Neural cell (in vitro differentiated cells): Measurements from ENCODE around the gene ANAPC15. TPM values are rescaled to one million over a fixed set of nuclear protein-coding genes. Genes with fewer than 3 reads are reported as not detected.

Experiments
- H2AFZ ChIP-seq: fragments of 200-600, 300-800 bp; sonication (generic), shearing (Covaris generic); 2 replicates; pipeline ENCODE4 v1.6.0; 2014; ENCODE audit warnings: low read depth, mild to moderate bottlenecking, antibody characterized with exemption, low read length, moderate library complexity
- H3F3A ChIP-seq: fragments of 200-600 bp; shearing (Covaris generic); 2 replicates; pipeline ENCODE4 v1.6.1; 2016; ENCODE audit warnings: mild to moderate bottlenecking, moderate library complexity, mixed read lengths, antibody characterized with exemption, low read length; ENCODE audit not compliant: insufficient read depth, poor library complexity, severe bottlenecking
- H3K27ac ChIP-seq: fragments of 200-600, 300-800 bp; sonication (generic), shearing (Covaris generic); 2 replicates; pipeline ENCODE4 v1.5.1; 2014; ENCODE audit warnings: mild to moderate bottlenecking, low read length, moderate library complexity
- H3K27me3 ChIP-seq: fragments of 300-800, 200-600 bp; sonication (generic), shearing (Covaris generic); 2 replicates; pipeline ENCODE4 v1.6.0; 2014; ENCODE audit warnings: mild to moderate bottlenecking, low read depth, low read length, moderate library complexity; ENCODE audit not compliant: insufficient read depth
- H3K36me3 ChIP-seq: fragments of 300-800, 200-600 bp; sonication (generic), shearing (Covaris generic); 2 replicates; pipeline ENCODE4 v1.5.1; 2014; ENCODE audit warnings: mild to moderate bottlenecking, antibody characterized with exemption, low read length, moderate library complexity; ENCODE audit not compliant: insufficient read depth
- H3K4me2 ChIP-seq: fragments of 300-800, 200-600 bp; sonication (generic), shearing (Covaris generic); 2 replicates; pipeline ENCODE4 v1.6.0; 2014; ENCODE audit warnings: mild to moderate bottlenecking, low read length
- H3K4me3 ChIP-seq: fragments of 300-800, 200-600 bp; sonication (generic), shearing (Covaris generic); 2 replicates; pipeline ENCODE4 v1.5.1; 2014; ENCODE audit warnings: mild to moderate bottlenecking, low read length, moderate library complexity
- H3K79me2 ChIP-seq: fragments of 200-600 bp; shearing (Covaris generic); replicated peaks from 2 replicates; pipeline ENCODE4 v1.6.0; 2014; ENCODE audit warnings: mild to moderate bottlenecking, low read length, moderate library complexity; ENCODE audit not compliant: insufficient read depth
- H3K9ac ChIP-seq: fragments of 300-800, 200-600 bp; sonication (generic), shearing (Covaris generic); 2 replicates; pipeline ENCODE4 v1.6.1; 2016; ENCODE audit warnings: mild to moderate bottlenecking, low read length, mixed read lengths
- H3K9me2 ChIP-seq: fragments of 200-600 bp; shearing (Covaris generic); 2 replicates; pipeline ENCODE4 v1.6.1; 2016; ENCODE audit warnings: mild to moderate bottlenecking, low read length, mixed read lengths; ENCODE audit not compliant: insufficient read depth
- H3K9me3 ChIP-seq: fragments of 200-600, 300-800 bp; sonication (generic), shearing (Covaris generic); 2 replicates; pipeline ENCODE4 v1.6.1; 2016; ENCODE audit warnings: mild to moderate bottlenecking, mixed run types, low read length, moderate library complexity, mixed read lengths
- H4K20me1 ChIP-seq: fragments of 200-600 bp; shearing (Covaris generic); 2 replicates; pipeline ENCODE4 v1.6.1; 2016; ENCODE audit warnings: mild to moderate bottlenecking, mixed run types; ENCODE audit not compliant: insufficient read depth
- EP300 ChIP-seq: fragments of 450-650 bp; conservative IDR thresholded peaks from 2 replicates; pipeline ENCODE4 v1.6.1; 2014; ENCODE audit warnings: antibody characterized with exemption, mild to moderate bottlenecking, moderate library complexity; ENCODE audit not compliant: poor library complexity, severe bottlenecking
- EZH2 ChIP-seq: fragments of 200-600, 300-800 bp; shearing (Covaris generic), sonication (generic); IDR thresholded peaks from 2 replicates; pipeline ENCODE4 v1.6.1; 2014; ENCODE audit warnings: antibody characterized with exemption, low read length, borderline replicate concordance, mild to moderate bottlenecking; ENCODE audit not compliant: insufficient read depth, poor library complexity, severe bottlenecking
- MXI1 ChIP-seq: fragments of 450-650 bp; conservative IDR thresholded peaks from 2 replicates; pipeline ENCODE4 v1.6.1; 2014; ENCODE audit warnings: antibody characterized with exemption, mild to moderate bottlenecking; ENCODE audit not compliant: poor library complexity, severe bottlenecking
- POLR2AphosphoS5 ChIP-seq: IDR thresholded peaks from 2 replicates; pipeline ENCODE4 v1.6.1; 2012
- RAD21 ChIP-seq: fragments of 450-650 bp; conservative IDR thresholded peaks from 2 replicates; pipeline ENCODE4 v1.6.1; 2014; ENCODE audit warnings: antibody characterized with exemption, mild to moderate bottlenecking, moderate library complexity
- SMC3 ChIP-seq: fragments of 450-650 bp; conservative IDR thresholded peaks from 2 replicates; pipeline ENCODE4 v1.6.1; 2014; ENCODE audit warnings: antibody characterized with exemption, mild to moderate bottlenecking, moderate library complexity; ENCODE audit not compliant: poor library complexity
- TAF1 ChIP-seq: IDR thresholded peaks from 2 replicates; pipeline ENCODE4 v1.6.1; 2012; ENCODE audit warnings: low read depth
- polyA plus RNA-seq: library from polyadenylated mRNA; depleted of rRNA; stranded (reverse); fragments of >200 nt; gene quantifications from 2 replicates; pipeline ENCODE4 v1.2.3, GENCODE V29; 2014
- TF ChIP-seq, protein P1 (sequence below): fragments of 450-650 bp; IDR thresholded peaks from 2 replicates; pipeline ENCODE4 v1.5.1; 2014; ENCODE audit warnings: antibody characterized with exemption, mild to moderate bottlenecking, moderate library complexity; ENCODE audit not compliant: poor library complexity, severe bottlenecking
- TF ChIP-seq, protein P2 (sequence below): IDR thresholded peaks from 2 replicates; pipeline ENCODE4 v1.6.1; 2012; ENCODE audit warnings: borderline replicate concordance

The ANAPC15 gene
- polyA plus RNA-seq, 1 donor from 2014 or later, result 64.6 TPM

DNA sequence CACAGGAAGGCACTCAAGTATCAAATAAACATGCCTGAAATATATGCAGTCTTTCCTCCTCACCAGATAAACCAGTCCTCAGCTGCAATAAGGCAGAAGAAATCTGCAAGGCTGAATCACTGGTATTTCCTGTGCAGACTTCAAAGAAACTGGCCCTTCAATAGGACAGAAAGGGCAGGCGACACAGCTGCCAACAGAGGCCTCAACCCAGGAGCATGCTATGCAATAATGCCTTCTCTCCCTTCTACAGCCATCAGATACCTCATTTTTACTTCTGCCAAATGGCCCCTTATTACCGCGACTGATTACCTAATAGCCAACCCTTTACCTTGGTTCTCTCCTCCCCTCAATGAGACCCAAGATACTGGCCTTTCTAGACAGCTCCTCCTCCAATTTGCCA, 40.1 kb downstream of the ANAPC15 start:
- Histone ChIP-seq H3K9ac (no peak overlapping the region), H3K9me2 (no peaks in the 10 kb centered on the region), H3F3A (no peaks in the 10 kb centered on the region), H3K36me3 (no peaks in the 10 kb centered on the region), H3K27ac (no peak overlapping the region), H3K27me3 (no peaks in the 10 kb centered on the region), H3K4me2 (no peak overlapping the region), H3K9me3 (no peaks in the 10 kb centered on the region), H2AFZ (no peak overlapping the region), H4K20me1 (no peaks in the 10 kb centered on the region), H3K79me2 (peaks cover 51% of the 10 kb centered on the region), H3K4me3 (no peak overlapping the region)
- TF ChIP-seq RAD21 (no peak), POLR2AphosphoS5 (no peak), MXI1 (no peak), TAF1 (no peak), SMC3 (no peak), EZH2 (no peak), EP300 (no peak)
- TF ChIP-seq, protein P1, sequence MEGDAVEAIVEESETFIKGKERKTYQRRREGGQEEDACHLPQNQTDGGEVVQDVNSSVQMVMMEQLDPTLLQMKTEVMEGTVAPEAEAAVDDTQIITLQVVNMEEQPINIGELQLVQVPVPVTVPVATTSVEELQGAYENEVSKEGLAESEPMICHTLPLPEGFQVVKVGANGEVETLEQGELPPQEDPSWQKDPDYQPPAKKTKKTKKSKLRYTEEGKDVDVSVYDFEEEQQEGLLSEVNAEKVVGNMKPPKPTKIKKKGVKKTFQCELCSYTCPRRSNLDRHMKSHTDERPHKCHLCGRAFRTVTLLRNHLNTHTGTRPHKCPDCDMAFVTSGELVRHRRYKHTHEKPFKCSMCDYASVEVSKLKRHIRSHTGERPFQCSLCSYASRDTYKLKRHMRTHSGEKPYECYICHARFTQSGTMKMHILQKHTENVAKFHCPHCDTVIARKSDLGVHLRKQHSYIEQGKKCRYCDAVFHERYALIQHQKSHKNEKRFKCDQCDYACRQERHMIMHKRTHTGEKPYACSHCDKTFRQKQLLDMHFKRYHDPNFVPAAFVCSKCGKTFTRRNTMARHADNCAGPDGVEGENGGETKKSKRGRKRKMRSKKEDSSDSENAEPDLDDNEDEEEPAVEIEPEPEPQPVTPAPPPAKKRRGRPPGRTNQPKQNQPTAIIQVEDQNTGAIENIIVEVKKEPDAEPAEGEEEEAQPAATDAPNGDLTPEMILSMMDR, result no peak
- TF ChIP-seq, protein P2, sequence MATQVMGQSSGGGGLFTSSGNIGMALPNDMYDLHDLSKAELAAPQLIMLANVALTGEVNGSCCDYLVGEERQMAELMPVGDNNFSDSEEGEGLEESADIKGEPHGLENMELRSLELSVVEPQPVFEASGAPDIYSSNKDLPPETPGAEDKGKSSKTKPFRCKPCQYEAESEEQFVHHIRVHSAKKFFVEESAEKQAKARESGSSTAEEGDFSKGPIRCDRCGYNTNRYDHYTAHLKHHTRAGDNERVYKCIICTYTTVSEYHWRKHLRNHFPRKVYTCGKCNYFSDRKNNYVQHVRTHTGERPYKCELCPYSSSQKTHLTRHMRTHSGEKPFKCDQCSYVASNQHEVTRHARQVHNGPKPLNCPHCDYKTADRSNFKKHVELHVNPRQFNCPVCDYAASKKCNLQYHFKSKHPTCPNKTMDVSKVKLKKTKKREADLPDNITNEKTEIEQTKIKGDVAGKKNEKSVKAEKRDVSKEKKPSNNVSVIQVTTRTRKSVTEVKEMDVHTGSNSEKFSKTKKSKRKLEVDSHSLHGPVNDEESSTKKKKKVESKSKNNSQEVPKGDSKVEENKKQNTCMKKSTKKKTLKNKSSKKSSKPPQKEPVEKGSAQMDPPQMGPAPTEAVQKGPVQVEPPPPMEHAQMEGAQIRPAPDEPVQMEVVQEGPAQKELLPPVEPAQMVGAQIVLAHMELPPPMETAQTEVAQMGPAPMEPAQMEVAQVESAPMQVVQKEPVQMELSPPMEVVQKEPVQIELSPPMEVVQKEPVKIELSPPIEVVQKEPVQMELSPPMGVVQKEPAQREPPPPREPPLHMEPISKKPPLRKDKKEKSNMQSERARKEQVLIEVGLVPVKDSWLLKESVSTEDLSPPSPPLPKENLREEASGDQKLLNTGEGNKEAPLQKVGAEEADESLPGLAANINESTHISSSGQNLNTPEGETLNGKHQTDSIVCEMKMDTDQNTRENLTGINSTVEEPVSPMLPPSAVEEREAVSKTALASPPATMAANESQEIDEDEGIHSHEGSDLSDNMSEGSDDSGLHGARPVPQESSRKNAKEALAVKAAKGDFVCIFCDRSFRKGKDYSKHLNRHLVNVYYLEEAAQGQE, result no peak

DNA sequence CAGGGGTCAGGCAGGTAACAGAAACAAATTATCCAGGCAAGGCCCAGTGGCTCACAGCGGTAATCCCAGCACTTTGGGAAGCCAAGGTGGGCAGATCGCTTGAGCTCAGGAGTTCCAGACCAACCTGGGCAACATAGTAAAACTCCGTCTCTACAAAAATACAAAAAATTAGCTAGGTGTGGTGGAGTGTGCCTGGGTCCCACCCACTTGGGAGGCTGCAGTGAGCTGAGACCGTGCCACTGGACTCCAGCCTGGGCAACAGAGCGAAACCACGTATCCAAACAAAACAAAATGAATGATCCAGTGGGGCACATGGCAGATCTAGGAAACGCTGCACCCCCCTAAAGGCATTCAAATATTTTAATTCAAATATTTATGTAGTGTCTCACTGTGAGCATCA, 42.0 kb downstream of the ANAPC15 start:
- no peaks in the 10 kb centered on the region for H3K36me3 ChIP-seq
- no peak overlapping the region for H2AFZ ChIP-seq
- TF ChIP-seq POLR2AphosphoS5 (no peak), MXI1 (no peak), RAD21 (no peak)
- H3K4me3 ChIP-seq, result no peak overlapping the region
- H3K27ac ChIP-seq, result no peak overlapping the region
- no peaks in the 10 kb centered on the region for H3F3A ChIP-seq
- H3K79me2 ChIP-seq, result peaks cover 33% of the 10 kb centered on the region
- no peaks in the 10 kb centered on the region for H3K9me2 ChIP-seq
- no peak overlapping the region for H3K9ac ChIP-seq
- H3K27me3 ChIP-seq, result no peaks in the 10 kb centered on the region
- no peaks in the 10 kb centered on the region for H3K9me3 ChIP-seq
- no peak overlapping the region for H3K4me2 ChIP-seq
- no peaks in the 10 kb centered on the region for H4K20me1 ChIP-seq

DNA sequence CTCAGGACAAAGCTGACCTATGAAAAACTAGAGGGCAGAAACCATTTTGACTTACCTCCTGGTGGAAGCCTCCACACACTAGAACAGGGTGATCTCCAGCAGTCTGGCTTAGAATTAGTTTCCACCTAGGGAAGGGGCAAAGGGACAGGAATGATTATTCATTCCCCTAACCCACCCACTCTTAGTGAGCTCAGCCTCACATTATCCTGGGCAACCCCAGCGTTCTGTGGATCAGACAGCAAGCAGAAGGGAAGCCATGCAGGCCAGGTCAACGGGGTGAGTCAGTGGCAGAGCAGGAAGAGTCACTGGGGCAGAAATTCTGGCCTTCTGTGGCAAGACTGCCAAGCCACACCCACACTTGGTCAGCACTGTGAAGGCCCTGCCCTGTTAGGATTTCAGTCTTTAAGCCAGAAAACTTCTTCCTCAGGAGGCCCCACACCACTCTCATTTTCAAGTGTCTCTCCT, 42.7 kb downstream of the ANAPC15 start:
- Histone ChIP-seq H3K4me2 (no peak overlapping the region), H3K9ac (no peak overlapping the region), H3K4me3 (no peak overlapping the region), H3K36me3 (no peaks in the 10 kb centered on the region), H3K27me3 (no peaks in the 10 kb centered on the region), H3K79me2 (peaks cover 28% of the 10 kb centered on the region), H3K27ac (no peak overlapping the region), H3K9me2 (no peaks in the 10 kb centered on the region), H3F3A (no peaks in the 10 kb centered on the region), H4K20me1 (no peaks in the 10 kb centered on the region), H2AFZ (no peak overlapping the region), H3K9me3 (no peaks in the 10 kb centered on the region)
- TF ChIP-seq, protein P1, result no peak
- no peak for TF ChIP-seq EZH2
- TF ChIP-seq EP300, result no peak
- TF ChIP-seq MXI1, result no peak
- TF ChIP-seq POLR2AphosphoS5, result no peak
